ENCODE measurements around the gene PFKL. TPM values are rescaled to one million over a fixed set of nuclear protein-coding genes. Genes with fewer than 3 reads are reported as not detected.

The PFKL gene
- total and polyA plus RNA-seq, 2 of the 8 experiments (the other 6 are each of a cell fraction or from before 2014, with no cell fraction given), result 80.2 to 82.3 TPM

GRCh38 chr21:44310628-44311507 is 11.0 kb downstream of the PFKL start:
- no peak overlapping the region for H2BK15ac ChIP-seq (ENCODE audit: low read length)
- H4K8ac ChIP-seq (ENCODE audit: extremely low read depth, insufficient read depth, low read length), result no peak overlapping the region
- H3K4me2 ChIP-seq (ENCODE audit: insufficient read depth in 1 of 2, low read depth in 2 of 2, low read length in 2 of 2), result no peak overlapping the region
- peaks cover 0 to 19% (median 11%) of the 10 kb centered on the region in 4 experiments; a peak in 4 of 8 replicates for H3K36me3 ChIP-seq (ENCODE audit: control insufficient read depth in 2 of 4, insufficient read depth in 4 of 4, low read length in 3 of 4)
- no peak overlapping the region for H2BK120ac ChIP-seq (replicated peaks; ENCODE audit: low read depth, low read length)
- no peak overlapping the region for H3K9ac ChIP-seq (replicated peaks in 1 of 4; ENCODE audit: extremely low read depth in 1 of 4, low read depth in 3 of 4, low read length in 3 of 4)
- H3K23ac ChIP-seq (ENCODE audit: insufficient read length), result no peak overlapping the region
- H3K27me3 ChIP-seq (replicated peaks in 1 of 4; ENCODE audit: control insufficient read depth in 3 of 4, extremely low read depth in 1 of 4, insufficient read depth in 3 of 4, low read length in 3 of 4), result no peaks in the 10 kb centered on the region
- no peak for FAIRE-seq
- no peaks in the 10 kb centered on the region for H3K4me1 ChIP-seq (replicated peaks in 1 of 4; ENCODE audit: control insufficient read depth in 3 of 4, insufficient read depth in 4 of 4, low read length in 3 of 4)
- H3K56ac ChIP-seq (replicated peaks; ENCODE audit: insufficient read length, low read depth, low read length), result no peak overlapping the region
- H3K79me2 ChIP-seq (ENCODE audit: control insufficient read depth in 1 of 2, insufficient read depth in 2 of 2, low read length in 2 of 2), result no peaks in the 10 kb centered on the region
- POLR2A ChIA-PET (ENCODE audit: partially characterized antibody), result interaction anchor here (0.9 kb wide), 1 partner anchor 8 kb away, joined by 3 read pairs; no protein-coding TSS in a partner anchor
- no peaks in the 10 kb centered on the region for H3K9me3 ChIP-seq (ENCODE audit: insufficient read depth in 2 of 2, low read depth in 1 of 2, low read length in 1 of 2)
- peaks cover 0 to 5% of the 10 kb centered on the region in 2 experiments for H4K20me1 ChIP-seq (replicated peaks in 1 of 2; ENCODE audit: control insufficient read depth in 1 of 2, insufficient read depth in 2 of 2, low read length in 2 of 2)
- no peak overlapping the region for H3K18ac ChIP-seq (ENCODE audit: extremely low read depth, low read length)
- TF ChIP-seq RFX5 (IDR thresholded peaks at IDR 0.05; ENCODE audit: borderline replicate concordance, low read depth, low read length) (no peak), RAD21 (IDR thresholded peaks at IDR 0.05 in 1 of 2, conservative IDR thresholded peaks at IDR 0.05 in 1 of 2; ENCODE audit: low read depth in 2 of 2, low read length in 2 of 2) (0 out of 4 replicates have a peak, but pooled peaks of 1 of the 2 experiments have one; percentile 2), EZH2 (IDR thresholded peaks at IDR 0.05; ENCODE audit: low read depth, low read length, severe bottlenecking) (no peak)
- no peak for DNase-seq (ENCODE audit: low read depth in 1 of 2, low spot score in 2 of 2)
- CTCF ChIA-PET (ENCODE audit: partially characterized antibody), result interaction anchor here (0.6 to 1.6 kb wide), 3 partner anchors 20 to 1200 kb away, joined by 3 to 4 read pairs (median 3); no protein-coding TSS in a partner anchor
- H3K14ac ChIP-seq (ENCODE audit: insufficient read length), result no peak overlapping the region
- H3K79me1 ChIP-seq (ENCODE audit: low read depth, low read length), result no peaks in the 10 kb centered on the region; the same call in 1 of the 2 replicates
- H2BK20ac ChIP-seq (ENCODE audit: low read length), result no peak overlapping the region
- WGBS, 2 experiments (ENCODE audit: extremely low coverage in 1 of 2, insufficient coverage in 1 of 2, insufficient read length in 1 of 2, insufficient replicate concordance in 2 of 2, low coverage in 1 of 2, low lambda C conversion rate in 2 of 2, missing lambda C conversion rate in 1 of 2), result 91% methylated on average over 28 of the region's 28 CpGs; no CpG with 5 or more reads in 1 of the 2 experiments
- H2AK5ac ChIP-seq (ENCODE audit: low read depth, low read length), result no peak overlapping the region; the same call in 1 of the 2 replicates
- H4K91ac ChIP-seq (replicated peaks; ENCODE audit: insufficient read length, low read length), result no peak overlapping the region
- H3K27ac ChIP-seq (ENCODE audit: low read depth, low read length), result no peak overlapping the region
- no peak overlapping the region for H2BK5ac ChIP-seq (ENCODE audit: low read depth, low read length)
- H3K4me3 ChIP-seq (ENCODE audit: extremely low read depth in 1 of 4, insufficient read depth in 2 of 4, low read depth in 3 of 4, low read length in 4 of 4), result no peak overlapping the region
- H3K4ac ChIP-seq (replicated peaks; ENCODE audit: insufficient read length, low read depth, low read length), result no peak overlapping the region
- H4K5ac ChIP-seq (ENCODE audit: insufficient read length, low read depth, low read length), result no peak overlapping the region
- no peak overlapping the region for H2AFZ ChIP-seq (ENCODE audit: low read length)
- H2BK12ac ChIP-seq (ENCODE audit: low read depth, low read length), result no peak overlapping the region
- H3K23me2 ChIP-seq (ENCODE audit: low read depth, low read length), result no peaks in the 10 kb centered on the region

Measured in H1 (cell line).